DMS 273 (cell line): Measurements from ENCODE around the gene CUL1.

Experiments used
- DNase-seq: peaks from one replicate; lab custom pipeline; 2025; ENCODE audit not compliant: unreplicated experiment; lab: John Stamatoyannopoulos, UW

The CUL1 gene

GRCh38 chr7:148803094-148803493, 104.4 kb downstream of the CUL1 start:
- peak; percentile 42 for DNase-seq

GRCh38 chr7:148804343-148805235, 105.9 kb downstream of the CUL1 start:
- DNase-seq: no peak

- DNase-seq: no peak
Observed at GRCh38 chr7:148806187-148806586, 107.5 kb downstream of the CUL1 start.

GRCh38 chr7:148807436-148807835, 108.7 kb downstream of the CUL1 start:
- peak; percentile 84 for DNase-seq

GRCh38 chr7:148809856-148810255, 111.2 kb downstream of the CUL1 start:
- no peak for DNase-seq

GRCh38 chr7:148811892-148812291, 113.2 kb downstream of the CUL1 start:
- no peak for DNase-seq

GRCh38 chr7:148813890-148814289, 115.2 kb downstream of the CUL1 start:
- no peak for DNase-seq

GRCh38 chr7:148814922-148815559, 116.3 kb downstream of the CUL1 start:
- DNase-seq: no peak

GRCh38 chr7:148815612-148816011, 116.9 kb downstream of the CUL1 start:
- no peak for DNase-seq

GRCh38 chr7:148819697-148820360, 121.1 kb downstream of the CUL1 start:
- DNase-seq: no peak

- no peak for DNase-seq
Observed at GRCh38 chr7:148821422-148821821, 122.7 kb downstream of the CUL1 start.

GRCh38 chr7:148824864-148825263, 126.2 kb downstream of the CUL1 start:
- DNase-seq: no peak

GRCh38 chr7:148825338-148825737, 126.6 kb downstream of the CUL1 start:
- no peak for DNase-seq

GRCh38 chr7:148828965-148829364, 130.3 kb downstream of the CUL1 start:
- DNase-seq: no peak

- no peak for DNase-seq
Observed at GRCh38 chr7:148830897-148831692, 132.4 kb downstream of the CUL1 start.

GRCh38 chr7:148831782-148832181, 133.1 kb downstream of the CUL1 start:
- DNase-seq: no peak

- DNase-seq: no peak
Observed at GRCh38 chr7:148834605-148835004, 135.9 kb downstream of the CUL1 start.

- DNase-seq: no peak
Observed at GRCh38 chr7:148835854-148836253, 137.2 kb downstream of the CUL1 start.

- no peak for DNase-seq
Observed at GRCh38 chr7:148838905-148839304, 140.2 kb downstream of the CUL1 start.

GRCh38 chr7:148847815-148848734, 149.4 kb downstream of the CUL1 start:
- no peak for DNase-seq
